Measurements from ENCODE around the gene RAB31.

GRCh38 chr18:9860682-9861081 lies 152.6 kb downstream of the RAB31 start:
- TF ChIP-seq EZH2 (IDR thresholded peaks at IDR 0.05) = no peak
- TF ChIP-seq POLR2AphosphoS5 (IDR thresholded peaks at IDR 0.05; ENCODE audit: borderline replicate concordance, low read depth, low read length) = no peak
- TF ChIP-seq FOXP2 (optimal IDR thresholded peaks at IDR 0.05; ENCODE audit: control extremely low read depth, extremely low read length, insufficient read depth) = no peak
